ENCODE data around the gene PSMG3.

The PSMG3 gene

DNA sequence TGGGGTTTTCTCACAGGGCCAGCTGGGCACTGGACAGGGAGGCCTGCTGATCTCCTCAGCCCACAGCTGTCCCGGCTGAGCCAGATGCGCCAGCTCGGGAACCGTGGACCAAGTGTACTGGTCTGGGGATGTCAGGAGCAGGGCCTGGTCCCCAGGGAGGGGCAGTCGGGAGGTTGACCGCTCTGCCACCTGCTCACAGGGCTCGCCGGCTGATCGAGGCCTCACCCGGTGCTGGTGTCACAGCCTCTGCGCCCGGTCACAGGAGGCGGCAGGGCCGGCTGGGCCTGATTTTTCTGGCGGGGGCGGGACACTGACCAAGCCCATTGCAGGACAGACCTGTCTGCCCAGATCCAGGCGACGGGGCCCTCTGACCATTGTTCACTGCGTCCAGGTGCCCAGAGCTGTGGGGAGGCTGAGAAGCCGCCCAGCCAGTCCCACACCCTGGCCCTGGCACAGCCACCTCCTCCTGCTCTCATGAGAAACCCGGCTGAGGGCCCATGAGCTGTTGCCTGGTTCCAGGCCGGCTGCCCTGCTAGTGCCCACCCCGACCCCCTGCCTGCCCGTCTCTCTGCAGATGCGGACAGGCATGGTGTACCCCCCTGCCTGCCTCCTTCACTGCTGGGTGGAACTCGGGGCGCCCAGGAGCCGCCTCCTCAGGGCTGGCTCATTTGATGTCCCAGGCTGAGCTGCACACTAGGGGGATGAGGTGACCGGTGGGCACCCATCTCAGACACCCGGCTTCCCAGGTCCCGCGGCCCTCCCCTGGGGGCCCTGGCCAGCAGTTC, 10.8 kb downstream of the PSMG3 start:
- DNase-seq (ENCODE audit: low read depth in 2 of 2, low spot score in 1 of 2) = no peak

DNA sequence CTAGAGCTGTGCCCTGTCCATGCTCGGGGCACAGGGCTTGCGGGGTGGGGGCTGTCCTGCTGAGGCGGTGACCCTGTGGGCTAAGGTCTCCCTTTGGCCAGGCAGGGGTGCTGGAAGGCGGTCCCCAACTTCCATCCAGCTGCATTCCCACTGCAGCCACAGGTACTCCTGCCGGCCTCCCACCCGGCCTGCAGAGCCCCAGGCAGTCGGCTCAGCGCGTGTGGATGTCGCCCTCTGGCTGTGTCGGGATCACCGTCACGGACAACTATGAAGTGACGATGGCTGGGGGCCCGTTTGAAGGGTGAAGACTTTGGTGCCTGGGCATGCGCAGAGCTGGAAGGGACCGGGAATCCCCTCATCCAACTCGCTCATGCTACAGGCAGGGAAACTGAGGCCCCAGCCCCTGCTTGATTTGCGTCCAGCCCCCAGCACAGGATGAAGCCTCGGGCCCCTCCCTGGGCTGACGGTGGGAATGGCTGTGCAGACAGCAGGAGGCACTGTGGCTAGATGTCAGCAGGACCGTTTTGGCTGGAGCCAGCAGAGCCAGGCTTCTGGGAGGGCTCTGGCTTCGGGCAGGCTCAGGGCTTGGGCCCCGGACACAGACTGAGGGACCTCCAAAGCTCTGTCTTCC, 11.5 kb downstream of the PSMG3 start:
- DNase-seq (ENCODE audit: low read depth in 2 of 2, low spot score in 1 of 2) = no peak

DNA sequence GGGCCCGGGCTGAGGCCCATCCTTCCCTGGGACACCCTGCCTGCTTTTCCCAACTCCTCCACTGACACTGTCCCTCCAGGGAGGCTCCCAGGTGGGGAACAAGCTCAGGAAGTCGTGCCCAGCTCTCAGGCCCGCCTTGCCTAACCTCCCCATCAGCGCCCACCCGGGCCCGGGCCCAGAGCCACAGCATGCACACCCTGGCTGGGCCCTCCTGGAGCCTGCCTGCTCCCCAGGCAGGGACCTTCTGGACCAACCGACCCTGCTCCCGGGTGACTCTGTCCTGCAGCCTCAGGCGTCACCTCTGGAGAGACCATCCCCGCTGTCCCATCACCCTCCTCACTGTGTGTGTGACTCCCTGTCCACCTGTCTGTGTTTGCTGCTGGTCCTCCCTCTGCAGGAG, 12.1 kb downstream of the PSMG3 start:
- no peak for DNase-seq (ENCODE audit: low read depth in 2 of 2, low spot score in 1 of 2)

DNA sequence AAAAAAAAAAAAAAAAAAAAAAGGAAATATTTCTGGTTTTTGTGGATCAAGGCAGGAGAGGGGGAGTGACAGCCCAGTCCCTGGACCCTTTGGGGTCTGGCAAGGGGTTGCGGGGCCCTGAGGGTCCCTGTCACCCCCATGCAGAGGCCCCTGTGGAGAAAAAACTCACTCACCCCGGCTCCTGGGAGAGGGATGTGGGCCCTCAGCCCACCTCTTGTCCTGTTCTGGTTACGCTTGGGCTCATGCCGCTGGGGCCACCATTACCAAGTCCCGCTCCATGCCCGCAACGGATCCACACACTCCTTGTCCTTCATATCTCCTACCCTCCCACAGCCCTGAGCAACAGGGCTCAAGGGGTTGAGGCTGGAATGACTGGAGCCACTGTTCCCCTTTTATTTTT, 12.8 kb downstream of the PSMG3 start:
- no peak for DNase-seq (ENCODE audit: low read depth in 2 of 2, low spot score in 1 of 2)

DNA sequence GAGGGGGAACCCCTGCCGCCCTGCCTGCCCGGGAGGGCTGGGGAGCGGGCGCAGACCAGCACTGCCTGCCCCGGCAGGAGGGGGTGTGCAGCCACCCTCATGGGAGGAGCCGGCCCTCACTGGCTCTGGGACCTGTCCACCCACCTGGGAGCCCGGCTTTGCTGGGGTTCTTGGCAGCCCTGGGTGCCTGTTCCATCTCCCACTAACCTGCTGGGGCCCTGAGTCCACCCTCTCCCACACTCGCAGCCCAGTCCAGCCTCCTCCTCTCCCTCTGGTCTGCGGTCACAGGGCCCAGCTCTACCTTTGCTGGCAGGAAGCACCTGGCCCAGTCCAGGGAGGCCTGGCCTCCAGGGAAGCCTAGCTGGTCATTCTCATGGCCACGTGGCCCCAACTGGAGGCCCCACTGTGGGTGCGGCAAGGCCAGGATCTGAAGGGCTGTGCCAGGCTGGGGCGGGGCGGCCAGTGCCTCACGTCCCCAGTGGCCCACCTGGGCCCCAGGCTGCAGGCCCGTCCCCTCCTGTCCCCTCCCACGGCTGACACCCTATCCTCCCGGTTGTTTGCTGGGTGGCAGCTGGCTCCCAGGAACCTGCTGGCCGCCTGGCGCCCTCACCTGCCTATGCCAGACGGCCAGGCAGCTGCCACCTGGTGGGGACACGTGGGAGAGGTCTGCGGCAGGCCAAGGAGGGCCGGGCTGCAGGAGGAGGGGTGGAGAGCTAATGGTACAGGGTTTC, 13.9 kb downstream of the PSMG3 start, which contains the start of gene TMEM184A:
TMEM184A (minus strand) TSS at position 393 of the 731 bp plus-strand sequence. CDS start 721 bp downstream, outside the sequence.
- DNase-seq (ENCODE audit: low read depth in 2 of 2, low spot score in 1 of 2) = no peak

DNA sequence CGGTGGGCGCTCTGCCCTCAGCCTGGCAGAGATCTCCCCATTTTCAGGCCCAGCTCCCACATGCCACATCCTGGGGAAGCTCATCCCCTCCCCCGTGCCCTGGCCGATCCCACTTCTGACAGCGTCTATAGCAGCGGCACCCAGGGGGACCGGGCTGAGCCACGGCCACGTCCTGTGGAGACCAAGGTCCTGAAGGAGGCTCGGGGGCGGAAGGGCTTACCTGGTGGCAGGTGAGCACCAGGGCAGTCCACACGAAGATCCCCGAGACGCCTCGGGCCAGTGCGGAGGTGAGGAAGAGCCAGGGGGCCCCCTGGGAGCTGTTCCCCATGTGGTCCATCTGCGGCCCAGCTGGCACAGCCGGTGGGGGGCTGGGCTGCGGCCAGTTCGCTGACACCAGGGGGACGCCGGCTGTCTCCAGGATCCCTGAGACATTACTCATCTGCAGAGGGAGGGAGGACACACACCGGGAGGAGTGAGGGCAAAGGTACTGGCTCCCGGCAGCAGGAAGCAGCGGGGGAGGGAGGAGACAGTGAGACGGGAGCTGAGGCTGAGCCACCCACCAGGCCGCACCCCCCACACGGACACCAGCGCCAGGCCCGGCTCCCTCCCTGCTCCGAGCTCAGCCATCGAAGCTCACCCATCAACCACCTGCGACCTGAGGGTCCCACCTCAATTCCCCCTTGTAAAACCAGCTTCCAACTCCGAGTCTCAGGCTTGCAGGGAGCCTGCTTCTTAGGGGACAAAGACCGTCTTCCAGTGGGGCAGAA, 14.6 kb downstream of the PSMG3 start:
- no peak for DNase-seq (ENCODE audit: low read depth in 2 of 2, low spot score in 1 of 2)

DNA sequence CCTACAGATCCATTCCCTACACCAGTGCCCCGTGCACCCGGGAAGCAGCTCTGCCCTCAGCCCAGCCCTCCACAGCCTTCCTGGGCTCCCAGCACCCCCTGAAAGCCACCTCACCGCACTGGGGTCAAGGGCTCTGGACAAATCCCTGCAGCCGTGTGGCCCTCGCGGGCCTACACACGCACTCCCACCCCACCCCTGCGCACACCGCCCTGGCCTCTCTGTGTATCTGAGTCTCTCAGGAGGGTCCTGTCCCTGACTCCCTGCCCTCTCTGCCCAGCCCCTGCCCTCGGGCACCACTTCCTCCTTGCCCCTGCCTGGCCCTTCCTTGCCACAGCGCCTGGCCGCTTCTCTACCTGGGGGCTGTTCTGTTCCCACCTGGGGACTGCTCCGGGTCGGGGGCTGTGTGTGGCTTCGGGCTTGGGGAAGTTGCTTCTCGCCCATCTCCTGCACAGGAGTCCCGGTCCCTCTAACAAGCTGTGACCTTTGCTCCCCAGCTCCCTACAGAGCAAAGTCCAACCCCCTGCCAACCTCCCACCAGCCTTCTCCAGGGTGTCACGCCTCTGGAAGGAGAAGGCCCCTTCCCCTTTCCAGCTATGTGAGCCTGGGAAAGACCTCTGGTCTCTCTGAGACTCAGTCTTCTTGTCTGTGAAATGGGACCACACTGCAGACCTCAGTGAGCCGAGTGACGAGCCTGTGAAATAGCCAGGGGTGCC, 15.3 kb downstream of the PSMG3 start:
- DNase-seq (ENCODE audit: low read depth in 2 of 2, low spot score in 1 of 2) = no peak

DNA sequence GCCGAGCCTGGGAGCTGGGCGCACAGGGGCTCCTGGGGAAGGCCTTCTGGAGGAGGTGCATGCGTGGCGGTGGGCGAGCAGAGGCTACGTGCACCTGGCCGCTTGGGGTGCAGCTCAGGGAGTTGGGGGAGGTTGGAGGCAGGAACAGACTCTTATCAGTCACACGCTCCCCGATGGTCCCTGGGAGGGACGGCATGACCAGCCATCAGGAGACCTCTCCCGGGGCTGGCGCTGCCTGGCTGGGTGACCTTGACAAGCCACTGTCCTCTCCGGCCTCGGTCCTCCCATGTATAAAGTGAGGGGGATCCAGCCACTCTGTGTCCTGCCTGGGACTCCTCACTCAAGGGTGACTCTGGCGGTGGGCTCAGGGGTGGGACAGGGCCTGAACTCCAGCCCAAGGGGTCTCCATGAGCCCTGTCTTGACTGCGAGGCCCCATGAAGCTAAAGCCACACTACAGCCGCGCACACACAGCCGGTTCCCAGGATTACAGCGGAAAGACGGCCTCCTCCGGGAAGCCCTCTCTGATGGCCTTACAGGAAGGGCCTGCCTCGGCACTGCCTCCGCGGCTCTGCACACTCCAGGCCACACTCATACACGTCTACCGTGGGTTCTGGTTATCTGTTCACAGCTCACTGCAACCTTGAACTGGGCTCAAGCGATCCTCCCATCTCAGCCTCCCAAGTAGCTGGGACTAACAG, 16.2 kb downstream of the PSMG3 start:
- no peak for DNase-seq (ENCODE audit: low read depth in 2 of 2, low spot score in 1 of 2)

DNA sequence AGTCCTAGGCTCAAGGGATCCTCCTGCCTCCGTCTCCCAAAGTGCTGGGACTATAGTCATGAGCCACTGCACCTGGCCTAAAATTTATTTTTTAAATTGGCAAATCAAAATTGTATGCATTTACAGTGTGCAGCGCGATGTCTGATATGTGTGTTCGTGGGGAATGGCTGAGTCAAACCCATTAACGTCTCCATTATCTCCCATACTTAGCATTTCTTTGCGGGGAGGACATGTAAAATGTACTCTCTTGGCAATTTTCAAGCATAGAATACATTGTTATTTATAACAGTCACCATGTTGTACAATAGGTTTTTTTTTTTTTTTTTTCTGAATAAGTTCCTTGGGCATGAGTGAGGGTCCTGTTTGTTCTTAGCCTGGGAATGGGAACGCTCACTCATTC, 17.6 kb downstream of the PSMG3 start:
- DNase-seq (ENCODE audit: low read depth in 2 of 2, low spot score in 1 of 2) = no peak

DNA sequence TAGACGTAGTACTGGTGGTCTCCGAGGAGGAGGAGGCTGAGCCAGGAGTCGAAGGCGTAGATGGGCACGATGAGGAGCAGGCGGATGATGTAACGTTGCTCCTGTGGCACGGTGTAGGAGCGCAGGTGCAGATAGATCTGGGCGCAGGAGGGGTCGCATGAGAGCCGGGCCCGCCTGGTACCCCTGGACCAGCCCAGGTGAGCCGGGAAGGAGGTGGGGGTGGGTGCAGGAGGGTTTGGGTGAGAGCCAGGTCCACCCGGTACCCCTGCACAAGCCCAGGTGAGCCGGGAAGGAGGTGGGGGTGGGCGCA, 19.0 kb downstream of the PSMG3 start:
- no peak for DNase-seq (ENCODE audit: low read depth in 2 of 2, low spot score in 1 of 2)

DNA sequence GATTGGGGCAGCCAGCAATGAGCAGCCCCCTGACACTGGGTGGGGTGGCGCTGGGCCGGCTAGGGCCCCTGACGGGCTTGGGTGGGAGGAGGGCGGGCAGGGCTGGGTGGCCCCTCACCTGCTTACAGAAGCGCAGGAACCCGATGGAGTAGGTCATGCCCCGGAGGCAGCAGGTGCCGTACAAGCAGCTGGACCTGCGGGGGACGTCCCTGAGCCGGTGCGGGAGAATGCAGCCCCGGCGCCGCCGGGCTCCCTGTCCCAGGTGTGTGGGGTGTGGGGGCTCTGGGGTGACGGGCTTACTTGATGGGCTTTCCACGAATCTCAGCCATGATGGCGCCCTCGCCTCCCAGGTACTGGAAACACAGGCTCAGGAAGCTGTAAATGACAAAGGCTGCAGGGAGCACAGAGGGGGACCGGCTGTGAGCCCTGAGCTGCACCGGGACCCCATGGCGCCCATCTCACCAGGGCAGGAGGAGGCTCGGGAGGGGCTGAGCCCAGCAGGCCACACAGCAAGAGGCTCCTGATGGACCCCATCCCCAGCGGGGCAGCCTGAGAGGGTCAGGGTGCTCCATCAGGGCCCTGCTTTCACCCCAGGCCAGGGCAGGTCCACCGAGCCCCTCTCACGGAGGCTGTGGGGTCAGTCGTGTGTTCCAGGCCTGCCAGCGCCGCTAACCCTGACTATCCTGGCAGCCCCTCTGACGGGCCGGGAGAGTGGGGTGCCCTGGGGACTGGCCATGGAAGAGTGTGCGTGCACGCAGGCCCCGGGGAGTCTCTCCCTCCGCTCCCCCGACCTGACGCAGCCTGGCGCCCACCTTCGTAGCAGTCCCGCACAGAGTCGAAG, 19.6 kb downstream of the PSMG3 start:
- no peak for DNase-seq (ENCODE audit: low read depth in 2 of 2, low spot score in 1 of 2)

DNA sequence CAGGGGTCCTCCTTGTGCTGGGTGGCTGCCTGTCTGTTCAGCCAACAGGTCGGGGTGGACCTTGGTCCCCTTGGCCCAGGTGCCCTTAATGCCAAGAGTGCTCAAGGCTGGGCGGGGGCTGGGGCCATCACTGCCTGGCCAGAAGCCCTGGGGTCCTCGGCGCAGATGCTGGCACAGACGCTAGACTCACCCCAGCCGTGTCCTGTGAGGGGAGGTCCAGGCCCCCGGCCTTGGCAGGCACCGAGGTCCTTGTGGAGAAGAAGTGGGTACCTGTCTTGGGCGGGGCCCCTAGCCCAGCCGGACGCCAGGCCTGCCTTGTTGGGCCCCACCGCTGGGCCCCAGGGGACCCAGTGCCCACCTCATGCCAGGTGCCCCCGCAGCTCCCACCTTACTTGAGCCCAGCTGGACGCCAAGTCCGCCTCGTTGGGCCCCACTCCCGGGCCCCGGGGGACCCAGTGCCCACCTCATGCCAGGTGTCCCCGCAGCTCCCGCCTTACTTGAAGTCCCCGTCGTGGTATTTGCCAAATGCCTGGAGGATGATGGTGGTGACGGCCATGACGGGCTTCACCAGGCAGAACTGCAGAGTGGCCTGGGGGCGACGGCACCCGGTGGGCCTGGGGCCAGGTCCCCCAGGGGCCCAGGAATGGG, 20.4 kb downstream of the PSMG3 start:
- DNase-seq (ENCODE audit: low read depth in 2 of 2, low spot score in 1 of 2) = no peak

DNA sequence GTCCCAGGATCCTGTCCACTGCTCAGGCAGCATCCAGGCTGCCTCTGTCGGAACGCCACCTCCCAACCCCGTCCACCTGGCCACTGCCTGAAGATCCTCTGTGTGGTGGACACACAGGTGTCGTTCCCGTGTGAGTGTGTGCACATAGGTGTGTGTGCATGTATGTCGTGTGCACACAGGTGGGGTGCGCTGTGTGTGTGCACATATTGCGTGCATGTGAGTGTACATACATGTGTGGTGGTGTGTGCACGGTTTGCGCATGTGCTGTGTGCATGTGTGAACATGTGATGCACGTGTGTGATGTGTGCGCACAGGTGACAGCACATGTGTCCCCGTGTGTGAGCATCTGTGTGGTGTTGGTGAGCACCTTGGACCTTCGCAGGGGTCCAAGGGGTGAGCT, 20.9 kb downstream of the PSMG3 start:
- DNase-seq (ENCODE audit: low read depth in 2 of 2, low spot score in 1 of 2) = no peak

DNA sequence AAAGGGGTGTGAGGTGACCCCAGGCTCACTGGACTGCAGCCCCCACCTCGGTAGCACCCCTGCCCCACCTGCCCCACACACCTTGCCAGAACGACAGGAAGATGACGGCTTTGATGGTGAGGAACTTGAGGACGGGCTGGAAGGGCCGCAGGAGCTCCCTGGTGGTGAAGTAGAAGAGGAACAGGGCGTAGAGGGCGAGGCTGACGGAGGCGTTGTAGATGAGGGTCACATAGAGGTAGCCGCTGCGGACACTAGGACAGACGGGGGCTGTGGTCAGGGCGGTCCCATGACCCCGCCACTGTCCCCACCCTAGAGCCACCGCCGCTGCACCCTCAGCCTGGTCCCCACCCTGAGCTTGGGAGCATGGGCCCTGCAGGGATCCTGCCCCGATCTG, 21.4 kb downstream of the PSMG3 start:
- no peak for DNase-seq (ENCODE audit: low read depth in 2 of 2, low spot score in 1 of 2)

DNA sequence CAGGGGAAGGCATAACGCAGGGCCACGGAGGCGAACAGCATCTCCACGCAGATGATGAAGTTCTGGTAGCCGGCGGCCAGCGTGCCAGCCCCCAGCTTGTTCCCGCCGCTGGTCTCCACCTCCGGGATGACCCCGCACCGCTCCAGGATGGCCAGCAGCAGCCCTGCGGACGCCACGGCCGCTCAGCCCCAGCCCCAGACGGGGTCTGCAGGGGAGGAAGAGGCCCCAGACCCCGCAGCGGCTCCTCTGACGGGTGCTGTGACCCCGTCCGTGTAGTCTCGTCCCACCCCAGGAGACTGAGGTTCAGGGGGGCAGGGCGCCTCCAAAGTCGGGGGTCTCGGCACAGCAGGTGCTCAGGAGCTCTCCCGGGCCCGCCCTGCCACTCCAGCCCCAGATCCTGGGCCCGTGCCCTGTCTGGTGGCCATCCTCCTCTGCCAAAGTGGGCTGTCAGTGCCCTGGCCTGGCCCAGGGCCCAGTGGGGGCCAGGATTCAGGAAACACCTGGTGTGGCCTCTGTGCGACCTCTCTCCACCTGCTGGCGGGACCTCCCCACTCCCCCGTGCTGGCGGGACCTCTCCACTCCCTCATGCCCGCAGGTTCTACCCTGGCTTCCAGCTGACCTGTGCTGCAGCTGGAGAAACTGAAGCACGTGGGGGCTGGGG, 21.9 kb downstream of the PSMG3 start:
- no peak for DNase-seq (ENCODE audit: low read depth in 2 of 2, low spot score in 1 of 2)

DNA sequence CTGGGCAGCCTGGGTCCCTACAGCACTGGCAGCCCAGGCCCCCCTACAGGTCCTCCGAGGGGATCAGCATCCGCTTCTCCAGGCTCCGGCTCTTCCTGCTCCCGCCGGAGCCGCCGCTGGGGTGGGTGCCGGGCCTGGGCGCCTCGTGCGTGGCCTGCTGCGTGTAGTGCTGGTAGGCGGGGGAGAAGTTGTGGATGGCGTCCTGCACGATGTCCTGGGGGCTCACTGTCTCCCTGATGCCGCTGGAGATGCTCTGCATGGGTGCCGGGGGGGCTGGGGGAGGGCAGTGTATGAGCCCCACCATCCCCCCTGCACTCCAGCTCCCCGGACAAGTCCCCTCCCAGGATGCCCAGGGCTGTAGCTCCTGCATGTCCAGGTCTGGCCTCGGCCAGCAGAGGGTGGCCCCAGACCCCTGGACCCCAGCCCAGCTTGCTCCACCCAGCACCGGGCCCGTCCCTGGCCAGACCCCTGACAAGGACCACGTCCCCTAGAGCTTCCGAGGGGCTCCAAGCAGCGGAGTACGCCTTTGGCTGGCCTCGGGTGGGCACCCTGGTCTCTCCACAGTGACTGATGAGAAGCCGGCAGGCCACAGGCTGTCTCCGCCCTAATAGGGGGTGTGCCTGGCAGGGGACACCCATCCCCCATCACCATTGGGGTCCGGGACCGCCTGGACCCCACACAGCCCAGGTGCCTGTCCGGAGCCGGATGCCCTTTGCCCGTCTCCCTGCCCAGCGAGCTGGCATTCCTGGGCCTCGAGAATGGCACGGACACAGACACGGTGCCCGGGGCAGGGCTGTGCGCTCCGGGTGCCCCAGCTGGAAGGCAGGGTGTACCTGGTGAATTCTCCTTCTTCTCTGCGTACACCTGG, 22.7 kb downstream of the PSMG3 start:
- no peak for DNase-seq (ENCODE audit: low read depth in 2 of 2, low spot score in 1 of 2)

DNA sequence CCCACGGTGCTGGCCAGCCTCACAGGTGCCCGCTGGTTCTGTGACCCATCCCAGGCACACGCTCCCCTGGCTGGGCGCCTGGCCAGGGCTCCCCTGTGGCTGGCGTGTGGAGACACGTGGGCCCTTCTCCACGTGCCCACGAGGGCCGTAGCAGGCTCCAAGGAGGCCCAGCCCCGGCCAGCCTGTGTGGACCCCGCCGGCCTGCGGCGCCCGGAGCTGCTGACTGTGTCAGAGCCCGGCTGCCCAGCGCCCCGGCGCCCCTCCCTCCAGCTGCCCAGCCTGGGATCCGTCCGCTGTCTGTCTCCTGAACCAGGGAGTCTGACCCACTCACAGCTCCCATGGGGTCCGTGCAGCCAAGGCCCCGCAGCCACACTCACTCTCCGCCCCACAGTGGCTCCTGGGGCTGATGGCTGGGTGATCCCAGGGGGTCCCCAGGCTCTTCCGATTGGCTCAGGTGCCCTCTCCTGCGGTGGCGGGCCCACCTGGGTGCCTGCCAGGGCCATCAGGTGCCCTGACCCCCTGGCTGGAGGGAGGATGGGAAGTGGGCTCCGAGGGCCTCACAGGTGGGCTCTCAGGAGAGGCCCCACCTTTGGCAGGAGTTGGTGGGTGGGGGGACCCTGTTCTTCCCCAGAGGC, 23.4 kb downstream of the PSMG3 start:
- no peak for DNase-seq (ENCODE audit: low read depth in 2 of 2, low spot score in 1 of 2)

Data from stimulated activated CD8-positive, alpha-beta memory T cell treated with anti-CD3 and anti-CD28 coated beads, Interleukin-4, amount 100 ng/mL, for 1 hour (primary cell).